Activated CD4-positive, alpha-beta memory T cell treated with anti-CD3 and anti-CD28 coated beads, Interleukin-2, amount 10 ng/mL, durations not matched to agents 7 days and 5 days (primary cell): ENCODE measurements around the gene RDH14. TPM values are rescaled to one million over a fixed set of nuclear protein-coding genes. Genes with fewer than 3 reads are reported as not detected.

ENCODE experiments used
- CTCF ChIA-PET: fragments of 350-600 bp; sonication (Branson Sonifier 250); formaldehyde crosslinking; loops from one replicate; lab custom pipeline; 2021; ENCODE audit warnings: antibody characterized with exemption, inconsistent platforms; lab: Charles Lee
- POLR2A ChIA-PET: fragments of 350-600 bp; sonication (Branson Sonifier 250); formaldehyde crosslinking; loops from one replicate; lab custom pipeline; 2021; ENCODE audit warnings: antibody characterized with exemption; lab: Charles Lee
- DNase-seq: peaks from one replicate; pipeline ENCODE4 v3.0.0-alpha.2; 2020
- H3K27ac Mint-ChIP-seq: one replicate; pipeline ENCODE4 v1.8.0; 2021; ENCODE audit warnings: mild to moderate bottlenecking, mixed read lengths
- H3K27me3 Mint-ChIP-seq: one replicate; pipeline ENCODE4 v1.8.0; 2021; ENCODE audit warnings: mixed read lengths
- H3K36me3 Mint-ChIP-seq: one replicate; pipeline ENCODE4 v1.8.0; 2021; ENCODE audit warnings: low read depth, mixed read lengths
- H3K4me1 Mint-ChIP-seq: one replicate; pipeline ENCODE4 v1.8.0; 2021; ENCODE audit warnings: mixed read lengths
- H3K4me3 Mint-ChIP-seq: one replicate; pipeline ENCODE4 v1.8.0; 2021; ENCODE audit warnings: mild to moderate bottlenecking, mixed read lengths
- H3K9me3 Mint-ChIP-seq: one replicate; pipeline ENCODE4 v1.8.0; 2021; ENCODE audit warnings: mixed read lengths
- total RNA-seq, 2 experiments: library from RNA; stranded (reverse); gene quantifications; one replicate each; pipeline ENCODE4 v1.2.3, GENCODE V29; 2021

The RDH14 gene
- total RNA-seq, 2 experiments from 2014 or later, result 13.2 to 14.0 TPM

DNA sequence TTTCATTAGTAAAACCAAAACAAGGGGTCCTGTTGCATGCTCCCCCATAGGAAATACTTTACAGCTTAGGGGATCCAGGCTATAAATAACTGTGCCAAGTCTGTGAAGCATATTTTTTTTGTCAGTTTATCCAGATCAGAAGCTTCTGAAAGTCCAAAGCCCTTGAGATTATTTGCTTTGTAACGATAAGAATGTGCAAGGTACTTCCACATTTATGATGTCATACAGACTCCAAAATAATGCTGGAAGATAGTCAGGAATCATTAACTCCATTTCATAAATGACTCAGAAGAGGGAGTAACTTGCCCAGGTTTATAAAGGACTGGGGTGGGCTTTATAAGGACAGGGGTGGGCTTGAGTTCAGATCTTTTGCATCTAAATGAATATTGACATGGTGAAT lies 29.3 kb downstream of the RDH14 start:
- Mint-ChIP-seq H3K4me1 (no peaks in the 10 kb centered on the region), H3K27me3 (peaks cover 6% of the 10 kb centered on the region), H3K36me3 (no peaks in the 10 kb centered on the region), H3K27ac (no peak overlapping the region), H3K9me3 (no peaks in the 10 kb centered on the region), H3K4me3 (no peak overlapping the region)
- ChIA-PET CTCF (no interaction called here), POLR2A (interaction anchor here (2.0 kb wide), 1 partner anchor 28 kb away, joined by 7 read pairs; no protein-coding TSS in a partner anchor)
- DNase-seq, result no peak

DNA sequence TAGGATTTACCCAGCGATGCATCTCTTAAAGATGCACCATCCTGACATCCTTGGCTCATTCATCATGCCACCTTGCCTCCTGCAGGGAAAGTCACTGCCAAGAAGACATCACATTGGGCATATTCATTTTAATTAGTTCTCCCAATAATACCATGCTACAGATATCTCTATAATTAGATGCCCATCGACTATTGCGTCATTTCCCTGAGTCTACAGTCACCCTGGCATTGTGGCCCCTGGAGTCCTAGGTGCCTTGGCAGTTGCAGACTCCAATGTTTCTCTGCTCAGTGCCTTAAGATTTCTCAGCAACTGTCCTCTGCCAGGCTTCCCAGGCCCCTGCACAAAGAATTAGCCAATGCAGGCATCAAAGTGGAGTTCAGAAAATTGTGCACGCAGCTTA lies 32.6 kb downstream of the RDH14 start:
- Mint-ChIP-seq H3K9me3 (no peaks in the 10 kb centered on the region), H3K4me3 (no peak overlapping the region), H3K36me3 (no peaks in the 10 kb centered on the region), H3K27me3 (no peaks in the 10 kb centered on the region), H3K4me1 (no peaks in the 10 kb centered on the region), H3K27ac (no peak overlapping the region)
- CTCF ChIA-PET, result interaction anchor here (2.4 kb wide), 1 partner anchor 8 kb away, joined by 10 read pairs; no protein-coding TSS in a partner anchor
- no peak for DNase-seq
- POLR2A ChIA-PET, result no interaction called here

- no peaks in the 10 kb centered on the region for H3K27me3 Mint-ChIP-seq
- H3K4me3 Mint-ChIP-seq, result no peak overlapping the region
- H3K27ac Mint-ChIP-seq, result no peak overlapping the region
- CTCF ChIA-PET, result interaction anchor here (0.9 kb wide), 1 partner anchor 10 kb away, joined by 3 read pairs; no protein-coding TSS in a partner anchor
- POLR2A ChIA-PET, result no interaction called here
- DNase-seq, result no peak
- H3K4me1 Mint-ChIP-seq, result no peaks in the 10 kb centered on the region
- H3K9me3 Mint-ChIP-seq, result no peaks in the 10 kb centered on the region
- H3K36me3 Mint-ChIP-seq, result no peaks in the 10 kb centered on the region
Measured at GRCh38 chr2:18527326-18527725, 33.1 kb downstream of the RDH14 start.

DNA sequence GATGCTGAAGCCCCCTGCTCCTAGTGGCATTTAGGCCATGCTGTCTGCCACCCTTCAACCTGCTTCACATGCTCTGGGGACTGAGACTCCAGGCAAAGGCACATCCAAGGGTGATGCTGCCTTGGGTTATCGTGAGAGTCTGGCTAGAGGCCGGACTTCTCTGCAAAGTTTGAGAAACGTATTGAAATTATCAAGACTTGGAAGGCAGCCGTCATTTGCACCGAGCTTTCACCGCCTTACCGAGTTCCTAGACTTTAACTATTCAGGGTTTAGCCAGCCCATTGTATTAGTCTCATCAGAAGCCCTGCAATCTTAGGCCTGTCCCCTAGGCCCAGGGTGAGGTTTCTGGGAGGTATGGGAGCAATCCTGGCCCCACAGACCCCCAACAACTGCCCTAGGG lies 34.0 kb downstream of the RDH14 start:
- no peaks in the 10 kb centered on the region for H3K36me3 Mint-ChIP-seq
- no peaks in the 10 kb centered on the region for H3K9me3 Mint-ChIP-seq
- no peaks in the 10 kb centered on the region for H3K27me3 Mint-ChIP-seq
- no peak for DNase-seq
- ChIA-PET POLR2A (no interaction called here), CTCF (interaction anchor here (0.9 kb wide), 1 partner anchor 9 kb away, joined by 3 read pairs; no protein-coding TSS in a partner anchor)
- no peak overlapping the region for H3K27ac Mint-ChIP-seq
- H3K4me3 Mint-ChIP-seq, result no peak overlapping the region
- no peaks in the 10 kb centered on the region for H3K4me1 Mint-ChIP-seq

GRCh38 chr2:18525852-18526251 lies 34.6 kb downstream of the RDH14 start:
- Mint-ChIP-seq H3K36me3 (no peaks in the 10 kb centered on the region), H3K9me3 (no peaks in the 10 kb centered on the region), H3K4me3 (no peak overlapping the region), H3K27me3 (no peaks in the 10 kb centered on the region), H3K4me1 (no peaks in the 10 kb centered on the region), H3K27ac (no peak overlapping the region)
- ChIA-PET CTCF (no interaction called here), POLR2A (no interaction called here)
- DNase-seq, result no peak

DNA sequence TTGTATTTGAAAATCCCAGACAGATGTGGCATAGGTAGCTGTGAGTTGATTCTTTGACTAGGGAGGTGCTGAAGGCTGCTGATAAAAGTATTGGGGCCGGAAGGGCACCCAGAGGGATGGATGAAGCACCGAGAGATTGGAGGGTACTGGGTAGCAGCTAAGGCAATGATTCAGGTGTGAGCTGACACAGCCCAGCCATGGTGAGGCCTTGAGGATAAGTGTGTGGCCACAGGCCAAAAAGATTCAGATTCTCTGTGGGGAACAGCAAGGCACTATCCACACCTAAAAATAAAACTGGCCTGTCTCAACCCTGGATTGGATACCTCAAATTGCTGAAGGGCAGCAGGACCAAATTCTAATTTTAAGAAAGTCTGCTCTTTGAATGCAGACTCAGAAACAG lies 35.2 kb downstream of the RDH14 start:
- ChIA-PET POLR2A (no interaction called here), CTCF (no interaction called here)
- Mint-ChIP-seq H3K4me3 (no peak overlapping the region), H3K4me1 (no peaks in the 10 kb centered on the region), H3K9me3 (no peaks in the 10 kb centered on the region), H3K27me3 (peaks cover 2% of the 10 kb centered on the region), H3K27ac (no peak overlapping the region), H3K36me3 (no peaks in the 10 kb centered on the region)
- DNase-seq, result no peak

GRCh38 chr2:18522484-18523146 lies 37.8 kb downstream of the RDH14 start:
- DNase-seq, result no peak
- ChIA-PET POLR2A (no interaction called here), CTCF (interaction anchor here (1.1 kb wide), 1 partner anchor 1340 kb away, joined by 5 read pairs; no protein-coding TSS in a partner anchor)
- H3K4me1 Mint-ChIP-seq, result no peaks in the 10 kb centered on the region
- no peaks in the 10 kb centered on the region for H3K9me3 Mint-ChIP-seq
- H3K4me3 Mint-ChIP-seq, result no peak overlapping the region
- H3K27me3 Mint-ChIP-seq, result peaks cover 9% of the 10 kb centered on the region
- no peaks in the 10 kb centered on the region for H3K36me3 Mint-ChIP-seq
- H3K27ac Mint-ChIP-seq, result no peak overlapping the region

- Mint-ChIP-seq H3K4me1 (no peaks in the 10 kb centered on the region), H3K27me3 (peaks cover 16% of the 10 kb centered on the region), H3K36me3 (no peaks in the 10 kb centered on the region), H3K4me3 (no peak overlapping the region), H3K27ac (no peak overlapping the region), H3K9me3 (no peaks in the 10 kb centered on the region)
- ChIA-PET CTCF (interaction anchor here (0.5 to 2.5 kb wide), 14 partner anchors 8 to 1344 kb away, joined by 3 to 10 read pairs (median 3); partner anchors contain the start of gene RDH14), POLR2A (no interaction called here)
- DNase-seq, result peak; percentile 69
Measured at GRCh38 chr2:18520451-18521425, 39.7 kb downstream of the RDH14 start.

DNA sequence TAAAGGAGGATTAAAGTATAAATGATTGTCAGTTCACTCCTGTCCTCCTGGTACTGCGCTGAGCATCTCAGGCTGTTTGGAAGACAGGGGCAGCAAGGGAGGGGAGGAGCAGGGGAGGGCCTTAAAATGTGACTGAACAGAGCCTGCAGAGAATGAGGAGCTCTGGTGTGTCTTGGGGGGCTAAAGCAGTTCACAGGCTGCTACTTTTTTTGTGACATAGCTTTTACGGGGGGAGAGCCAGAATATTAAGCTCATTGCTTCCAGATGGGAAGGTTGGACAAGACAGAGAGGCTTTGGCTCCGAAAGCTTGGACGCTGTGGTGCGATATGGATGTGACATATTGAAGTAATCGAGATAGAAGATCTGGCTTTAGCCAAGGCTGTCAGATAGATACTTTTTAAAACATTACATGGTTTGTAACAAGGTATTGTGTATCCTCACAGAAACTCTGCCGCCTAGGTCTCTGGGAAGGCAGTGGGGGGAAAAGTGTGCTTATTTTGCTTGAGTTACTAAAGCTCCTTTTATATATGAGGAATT lies 40.5 kb downstream of the RDH14 start:
- Mint-ChIP-seq H3K4me1 (no peaks in the 10 kb centered on the region), H3K27me3 (peaks cover 16% of the 10 kb centered on the region), H3K36me3 (no peaks in the 10 kb centered on the region), H3K27ac (no peak overlapping the region), H3K4me3 (no peak overlapping the region), H3K9me3 (no peaks in the 10 kb centered on the region)
- DNase-seq, result no peak
- ChIA-PET CTCF (interaction anchor here (0.7 to 2.5 kb wide), 11 partner anchors 9 to 1344 kb away, joined by 3 to 10 read pairs (median 3); partner anchors contain the start of gene RDH14), POLR2A (no interaction called here)

DNA sequence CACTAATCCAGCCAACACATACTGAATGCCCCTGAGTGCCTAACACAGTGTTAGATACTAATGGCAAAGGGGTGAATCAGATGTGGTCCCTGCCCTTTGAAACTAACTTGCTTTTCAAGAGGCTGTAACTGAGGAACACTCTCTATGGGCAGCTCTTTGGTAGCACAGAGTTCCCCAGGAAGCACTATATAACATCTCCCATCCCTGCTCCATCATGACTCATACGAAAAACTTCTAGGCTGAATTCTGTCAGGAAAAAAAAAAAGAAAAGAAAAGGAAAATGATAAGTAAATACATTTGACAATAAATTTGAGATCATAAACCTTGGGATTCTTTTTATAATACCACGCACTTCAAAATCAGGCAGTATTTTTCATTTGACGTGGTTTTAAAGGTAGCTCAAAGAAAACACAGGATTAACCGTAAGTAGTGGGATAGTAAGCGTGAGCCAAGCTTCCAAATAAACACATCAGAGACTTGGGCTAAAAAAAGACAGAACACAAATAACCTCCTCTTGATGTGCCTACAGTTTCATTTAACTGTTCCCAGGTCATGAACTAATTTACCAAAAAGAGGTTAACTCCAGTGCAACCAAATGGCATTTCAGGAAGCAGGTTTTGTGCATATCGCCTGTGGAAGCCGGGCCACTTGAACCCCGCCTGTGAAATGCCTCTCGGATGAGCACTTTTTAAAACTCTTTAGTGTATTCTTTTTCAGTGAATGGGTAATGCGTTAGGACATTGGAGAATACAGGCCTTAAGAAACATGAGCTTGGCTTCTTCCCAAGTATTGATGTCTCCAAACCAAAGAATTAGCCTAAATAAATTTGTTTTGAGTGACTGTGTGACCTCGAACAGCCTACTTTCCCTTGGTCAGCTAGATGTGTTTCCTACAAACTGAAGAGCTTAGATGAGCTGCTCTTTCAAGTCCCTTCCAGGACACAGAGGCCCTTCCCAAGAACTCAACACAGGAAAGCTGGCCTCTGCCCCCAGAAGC lies 42.0 kb downstream of the RDH14 start:
- no peaks in the 10 kb centered on the region for H3K36me3 Mint-ChIP-seq
- no peak overlapping the region for H3K4me3 Mint-ChIP-seq
- H3K27me3 Mint-ChIP-seq, result peaks cover 16% of the 10 kb centered on the region
- H3K27ac Mint-ChIP-seq, result no peak overlapping the region
- ChIA-PET POLR2A (no interaction called here), CTCF (interaction anchor here (1.0 to 2.5 kb wide), 3 partner anchors 9 to 12 kb away, joined by 3 to 10 read pairs (median 3); no protein-coding TSS in a partner anchor)
- DNase-seq, result no peak
- no peaks in the 10 kb centered on the region for H3K9me3 Mint-ChIP-seq
- no peaks in the 10 kb centered on the region for H3K4me1 Mint-ChIP-seq

DNA sequence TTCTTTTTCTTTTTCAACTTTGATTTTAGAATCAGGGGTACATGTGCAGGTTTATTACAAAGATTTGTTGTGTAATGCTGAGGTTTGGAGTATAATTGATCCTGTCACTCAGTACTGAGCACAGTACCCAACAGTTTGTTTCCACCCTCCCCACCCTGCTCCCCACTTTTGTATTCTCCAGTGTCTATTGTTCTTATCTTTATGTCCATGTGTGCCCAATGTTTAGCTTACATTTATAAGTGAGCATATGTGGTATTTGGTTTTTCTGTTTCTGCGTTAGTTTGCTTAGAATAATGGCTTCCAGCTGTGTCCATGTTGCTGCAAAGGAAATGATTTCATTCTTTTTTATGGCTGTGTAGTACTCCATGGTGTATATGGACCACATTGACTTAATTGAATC lies 43.1 kb downstream of the RDH14 start:
- ChIA-PET POLR2A (no interaction called here), CTCF (interaction anchor here (1.1 kb wide), 1 partner anchor 10 kb away, joined by 3 read pairs; no protein-coding TSS in a partner anchor)
- Mint-ChIP-seq H3K36me3 (no peaks in the 10 kb centered on the region), H3K9me3 (no peaks in the 10 kb centered on the region), H3K27ac (no peak overlapping the region), H3K4me1 (no peaks in the 10 kb centered on the region), H3K27me3 (peaks cover 16% of the 10 kb centered on the region), H3K4me3 (no peak overlapping the region)
- DNase-seq, result no peak

DNA sequence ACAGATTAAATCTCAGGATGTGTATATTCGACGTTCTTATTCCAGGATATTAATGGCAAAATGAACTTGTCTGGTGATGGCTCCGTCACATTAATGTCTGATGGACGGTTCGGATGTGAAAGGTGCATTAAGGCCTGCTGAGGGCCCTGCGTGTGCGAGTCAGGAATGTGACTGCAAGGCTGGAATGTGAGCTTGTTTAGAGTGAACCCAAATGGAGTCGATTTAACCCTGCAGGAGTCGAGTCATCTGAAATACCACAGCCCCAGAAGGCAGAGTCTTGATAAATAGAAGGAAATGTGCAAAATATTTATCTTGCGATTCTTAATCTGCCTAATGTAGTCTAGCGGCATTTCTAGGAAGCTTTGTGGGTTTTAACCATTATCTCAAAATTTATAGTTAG lies 44.3 kb downstream of the RDH14 start:
- no peaks in the 10 kb centered on the region for H3K4me1 Mint-ChIP-seq
- CTCF ChIA-PET, result no interaction called here
- POLR2A ChIA-PET, result interaction anchor here (0.8 kb wide), 1 partner anchor 44 kb away, joined by 3 read pairs; the partner anchor contains the start of gene RDH14

More for the DNA sequence above, 44.3 kb downstream of the RDH14 start:
- no peaks in the 10 kb centered on the region for H3K9me3 Mint-ChIP-seq
- H3K27ac Mint-ChIP-seq, result no peak overlapping the region
- DNase-seq, result no peak
- no peaks in the 10 kb centered on the region for H3K36me3 Mint-ChIP-seq
- no peak overlapping the region for H3K4me3 Mint-ChIP-seq
- H3K27me3 Mint-ChIP-seq, result peaks cover 16% of the 10 kb centered on the region
